Measurements from ENCODE around the gene KLHDC4.

DNA sequence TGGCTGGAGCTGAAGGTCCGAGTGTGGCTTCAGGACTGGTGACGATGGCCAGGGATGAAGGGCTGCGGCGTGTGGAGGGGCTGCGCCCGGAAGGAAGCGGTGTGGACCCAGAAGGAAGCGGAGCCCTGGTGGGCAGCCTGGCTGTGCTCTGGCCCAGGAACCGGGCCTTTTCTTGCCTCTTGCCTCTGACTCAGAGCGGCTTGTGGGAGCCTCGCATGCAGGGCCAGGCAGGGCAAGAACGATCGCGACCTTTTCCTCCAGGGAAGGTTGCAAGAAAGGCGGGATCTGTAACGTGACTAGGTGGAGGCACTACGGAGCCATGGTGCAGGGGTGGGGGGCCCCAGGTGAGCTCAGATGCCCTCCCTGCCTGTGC is 85.5 kb downstream of the KLHDC4 start:
- TF ChIP-seq POLR2A (IDR thresholded peaks at IDR 0.05), result no peak
- TF ChIP-seq POLR2AphosphoS5 (IDR thresholded peaks at IDR 0.05), result no peak
- no peak for TF ChIP-seq EP300 (IDR thresholded peaks at IDR 0.05)
- TF ChIP-seq, protein P1, sequence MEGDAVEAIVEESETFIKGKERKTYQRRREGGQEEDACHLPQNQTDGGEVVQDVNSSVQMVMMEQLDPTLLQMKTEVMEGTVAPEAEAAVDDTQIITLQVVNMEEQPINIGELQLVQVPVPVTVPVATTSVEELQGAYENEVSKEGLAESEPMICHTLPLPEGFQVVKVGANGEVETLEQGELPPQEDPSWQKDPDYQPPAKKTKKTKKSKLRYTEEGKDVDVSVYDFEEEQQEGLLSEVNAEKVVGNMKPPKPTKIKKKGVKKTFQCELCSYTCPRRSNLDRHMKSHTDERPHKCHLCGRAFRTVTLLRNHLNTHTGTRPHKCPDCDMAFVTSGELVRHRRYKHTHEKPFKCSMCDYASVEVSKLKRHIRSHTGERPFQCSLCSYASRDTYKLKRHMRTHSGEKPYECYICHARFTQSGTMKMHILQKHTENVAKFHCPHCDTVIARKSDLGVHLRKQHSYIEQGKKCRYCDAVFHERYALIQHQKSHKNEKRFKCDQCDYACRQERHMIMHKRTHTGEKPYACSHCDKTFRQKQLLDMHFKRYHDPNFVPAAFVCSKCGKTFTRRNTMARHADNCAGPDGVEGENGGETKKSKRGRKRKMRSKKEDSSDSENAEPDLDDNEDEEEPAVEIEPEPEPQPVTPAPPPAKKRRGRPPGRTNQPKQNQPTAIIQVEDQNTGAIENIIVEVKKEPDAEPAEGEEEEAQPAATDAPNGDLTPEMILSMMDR (IDR thresholded peaks at IDR 0.05), result no peak
